Natural killer cell treated with Interleukin-12 subunit alpha and Interleukin-12 subunit beta and Interleukin-15 and Interleukin-18, amount 100 ng/mL, for 72 hours (primary cell): ENCODE measurements around the gene SLC16A1. TPM values are rescaled to one million over a fixed set of nuclear protein-coding genes. Genes with fewer than 3 reads are reported as not detected.
"Not testable (repeated sequence)": the region's sequence is repeated elsewhere in the genome, so short reads cannot be mapped to it uniquely, and the experiment has no call there.

ENCODE experiments used
- ATAC-seq, 2 donors: fragments of 150-1000 bp; cut with Tn5 transposase in 1 of 2; sonication (Bioruptor Pico), chemical (Tn5 transposase) in 1 of 2; 2 replicates each; pipeline ENCODE4 v1.10.0; 2021
- DNase-seq: peaks from one replicate; pipeline ENCODE4 v3.0.0; 2022; ENCODE audit warnings: low spot score
- H3K27ac Mint-ChIP-seq, 2 donors: 1 replicate in 1 of 2; 2 replicates in 1 of 2; pipeline ENCODE4 v1.8.0; 2022; ENCODE audit warnings: mixed read lengths in 2 of 2, mild to moderate bottlenecking in 1 of 2, moderate library complexity in 1 of 2
- H3K27me3 Mint-ChIP-seq, 2 donors: 1 replicate in 1 of 2; 2 replicates in 1 of 2; pipeline ENCODE4 v1.8.0; 2022; ENCODE audit warnings: mixed read lengths in 2 of 2
- H3K36me3 Mint-ChIP-seq: one replicate; pipeline ENCODE4 v1.8.0; 2022; ENCODE audit warnings: mixed read lengths
- H3K4me1 Mint-ChIP-seq, 2 donors: 1 replicate in 1 of 2; 2 replicates in 1 of 2; pipeline ENCODE4 v1.8.0; 2022; ENCODE audit warnings: low read depth in 2 of 2, mixed read lengths in 2 of 2, mild to moderate bottlenecking in 1 of 2
- H3K4me3 Mint-ChIP-seq: one replicate; pipeline ENCODE4 v1.8.0; 2022; ENCODE audit warnings: mixed read lengths
- H3K9me3 Mint-ChIP-seq: 2 replicates; pipeline ENCODE4 v1.8.0; 2022; ENCODE audit warnings: mixed read lengths
- total RNA-seq, 2 donors: library from RNA; stranded (reverse); gene quantifications; one replicate each; pipeline ENCODE4 v1.2.3, GENCODE V29; 2022

Gene SLC16A1
- total RNA-seq, 2 donors from 2014 or later = 47.8 to 88.4 TPM

DNA sequence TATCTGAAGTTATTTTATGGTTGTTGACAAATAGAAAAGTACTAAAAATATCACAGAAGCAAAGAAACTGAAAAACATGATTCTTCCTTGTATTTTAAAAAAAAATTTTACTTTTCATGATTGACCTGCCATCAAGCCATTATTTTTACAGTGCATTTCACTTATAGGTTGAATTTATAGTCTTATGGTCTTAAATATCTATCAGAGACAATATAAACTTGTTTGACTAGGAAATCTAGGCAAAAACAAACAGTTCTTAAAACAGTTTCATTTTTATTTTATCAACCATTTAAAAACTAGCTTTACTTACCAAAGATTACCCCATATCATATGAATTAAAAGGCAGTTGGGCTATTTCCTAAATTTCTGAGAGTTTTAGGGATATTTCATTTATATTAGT, 59.2 kb downstream of the SLC16A1 start:
- H3K4me1 Mint-ChIP-seq = no peaks in the 10 kb centered on the region
- no peak for DNase-seq
- H3K4me3 Mint-ChIP-seq = no peak overlapping the region
- H3K27ac Mint-ChIP-seq = no peak overlapping the region
- no peak for ATAC-seq
- peaks cover 6% of the 10 kb centered on the region for H3K36me3 Mint-ChIP-seq
- H3K9me3 Mint-ChIP-seq = peaks cover 2% of the 10 kb centered on the region
- H3K27me3 Mint-ChIP-seq = no peaks in the 10 kb centered on the region

DNA sequence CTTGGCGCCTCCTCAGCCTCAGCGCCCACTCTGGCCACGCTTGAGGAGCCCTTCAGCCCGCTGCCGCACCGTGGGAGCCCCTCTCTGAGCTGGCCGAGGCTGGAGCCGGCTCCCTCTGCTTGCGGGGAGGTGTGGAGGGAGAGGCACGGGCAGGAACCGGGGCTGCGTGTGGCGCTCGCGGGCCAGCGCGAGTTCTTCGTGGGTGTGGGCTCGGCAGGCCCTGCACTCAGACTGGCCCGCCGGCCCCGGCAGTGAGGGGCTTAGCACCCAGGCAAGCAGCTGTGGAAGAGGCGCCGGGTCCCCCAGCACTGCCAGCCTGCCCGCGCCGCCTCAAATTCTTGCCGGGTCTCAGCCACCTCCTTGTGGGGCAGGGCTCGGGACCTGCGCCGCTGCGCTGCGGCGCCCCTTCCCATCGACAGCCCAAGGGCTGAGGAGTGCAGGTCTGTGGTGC, 61.4 kb downstream of the SLC16A1 start:
- ATAC-seq (no peak), DNase-seq (no peak)
- H3K36me3 Mint-ChIP-seq = peaks cover 6% of the 10 kb centered on the region
- no peaks in the 10 kb centered on the region for H3K27me3 Mint-ChIP-seq
- peaks cover 2% of the 10 kb centered on the region for H3K9me3 Mint-ChIP-seq
- H3K4me3 Mint-ChIP-seq = no peak overlapping the region
- H3K4me1 Mint-ChIP-seq = no peaks in the 10 kb centered on the region
- H3K27ac Mint-ChIP-seq = no peak overlapping the region

DNA sequence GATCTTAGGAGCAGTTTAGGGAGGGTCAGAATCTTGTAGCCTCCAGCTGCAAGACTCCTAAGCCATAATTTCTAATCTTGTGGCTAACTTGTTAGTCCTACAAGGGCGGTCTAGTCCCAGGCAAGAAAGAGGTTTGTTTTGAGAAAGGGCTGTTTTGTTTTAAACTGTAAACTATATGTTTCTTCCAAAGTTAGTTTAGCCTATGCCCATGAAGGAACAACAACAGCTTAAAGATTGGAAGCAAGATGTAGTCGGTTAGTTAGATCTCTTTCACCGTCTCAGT, 62.0 kb downstream of the SLC16A1 start:
- Mint-ChIP-seq H3K9me3 (peaks cover 2% of the 10 kb centered on the region), H3K4me1 (no peaks in the 10 kb centered on the region), H3K27ac (no peak overlapping the region), H3K36me3 (peaks cover 6% of the 10 kb centered on the region), H3K27me3 (no peaks in the 10 kb centered on the region), H3K4me3 (no peak overlapping the region)
- DNase-seq (no peak), ATAC-seq (no peak)

DNA sequence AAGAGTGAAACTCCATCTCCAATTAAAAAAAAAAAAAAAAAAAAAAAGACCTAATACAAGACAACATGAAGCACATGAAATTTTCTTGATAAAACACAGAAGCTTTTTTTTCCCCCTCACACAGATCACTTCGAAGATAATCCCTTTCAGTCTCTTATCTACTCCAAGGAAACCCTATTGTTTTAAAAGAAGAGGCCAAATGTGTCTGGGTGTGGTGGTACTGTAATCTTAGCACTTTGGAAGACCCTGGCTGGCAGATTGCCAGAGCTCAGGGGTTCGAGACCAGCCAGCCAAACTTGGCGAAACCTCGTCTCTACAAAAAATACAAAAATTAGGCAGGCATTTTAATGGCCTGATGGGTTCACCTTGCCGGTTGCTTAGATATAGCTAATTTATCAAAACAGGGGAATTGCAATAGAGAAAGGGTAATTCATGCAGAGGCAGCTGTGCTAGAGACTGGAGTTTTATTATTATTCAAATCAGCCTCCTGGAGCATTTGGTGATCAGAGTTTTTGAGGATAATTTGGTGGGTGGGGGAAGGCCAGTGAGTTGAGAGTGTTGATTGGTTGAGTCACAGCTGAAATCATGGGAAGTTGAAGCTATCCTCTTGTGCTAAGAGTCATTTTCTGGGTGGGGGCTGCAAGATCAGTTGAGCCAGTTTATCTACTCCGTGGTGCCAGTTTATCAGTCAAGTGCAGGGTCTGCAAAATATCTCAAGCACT, 62.5 kb downstream of the SLC16A1 start:
- peaks cover 2% of the 10 kb centered on the region for H3K9me3 Mint-ChIP-seq
- no peak overlapping the region for H3K4me3 Mint-ChIP-seq
- no peak overlapping the region for H3K27ac Mint-ChIP-seq
- ATAC-seq (no peak), DNase-seq (no peak)
- H3K36me3 Mint-ChIP-seq = peaks cover 6% of the 10 kb centered on the region
- no peaks in the 10 kb centered on the region for H3K4me1 Mint-ChIP-seq
- H3K27me3 Mint-ChIP-seq = no peaks in the 10 kb centered on the region

DNA sequence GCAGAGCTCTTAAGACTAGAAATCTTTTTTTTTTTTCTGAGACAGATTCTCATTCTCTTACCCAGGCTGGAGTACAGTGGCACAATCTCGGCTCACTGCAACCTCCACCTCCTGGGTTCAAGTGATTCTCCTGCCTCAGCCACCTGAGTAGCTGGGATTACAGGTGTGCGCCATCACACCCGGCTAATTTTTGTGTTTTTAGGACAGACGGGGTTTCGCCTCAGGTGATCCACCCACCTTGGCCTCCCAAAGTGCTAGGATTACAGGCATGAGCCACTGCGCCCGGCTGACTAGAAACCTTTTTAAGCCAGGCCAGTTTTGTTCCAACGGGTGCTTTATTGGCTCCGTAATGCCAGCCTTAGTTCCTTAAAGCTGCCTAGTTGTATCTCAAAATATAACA, 66.1 kb downstream of the SLC16A1 start:
- not testable (repeated sequence) for H3K9me3 Mint-ChIP-seq, H3K27ac Mint-ChIP-seq

DNA sequence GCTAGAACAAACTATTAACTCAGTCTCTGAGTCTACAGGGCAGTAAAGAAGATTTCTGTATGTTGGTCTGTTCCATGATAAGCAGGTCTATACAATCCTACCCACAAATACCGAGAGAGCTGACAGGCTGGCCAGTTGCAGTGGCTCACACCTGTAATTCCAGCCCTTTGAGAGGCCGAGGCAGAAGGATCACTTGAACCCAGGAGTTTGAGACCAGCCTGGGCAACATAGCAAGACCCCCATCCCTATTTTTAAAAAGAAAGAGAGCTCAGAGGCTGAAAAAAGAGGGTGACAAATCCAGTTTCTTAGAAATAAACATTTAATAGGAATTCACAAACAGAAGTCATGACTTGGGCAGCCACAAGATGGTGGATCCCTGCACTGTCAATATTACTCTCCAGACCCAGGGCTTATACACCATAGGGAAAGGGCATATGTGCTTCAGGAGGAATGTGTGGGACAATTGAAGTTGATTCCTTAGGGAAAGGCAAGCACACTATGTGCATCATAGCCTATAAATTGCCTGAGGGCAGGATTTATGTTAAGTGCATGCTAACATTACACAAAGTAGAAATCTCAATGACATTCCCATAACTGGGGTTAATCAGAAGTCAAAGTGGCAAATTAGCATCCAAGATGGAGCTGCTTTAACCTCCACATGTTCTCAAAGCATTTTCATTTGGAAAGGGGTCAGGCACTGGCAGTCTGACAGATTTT, 66.8 kb downstream of the SLC16A1 start:
- no peaks in the 10 kb centered on the region for H3K4me1 Mint-ChIP-seq
- DNase-seq (no peak), ATAC-seq (no peak)
- H3K27ac Mint-ChIP-seq = no peak overlapping the region
- H3K36me3 Mint-ChIP-seq = peaks cover 6% of the 10 kb centered on the region
- H3K4me3 Mint-ChIP-seq = no peak overlapping the region
- no peaks in the 10 kb centered on the region for H3K27me3 Mint-ChIP-seq
- H3K9me3 Mint-ChIP-seq = no peaks in the 10 kb centered on the region

More for the DNA sequence above, 66.1 kb downstream of the SLC16A1 start:
- DNase-seq, ATAC-seq, H3K4me3 Mint-ChIP-seq, H3K36me3 Mint-ChIP-seq, H3K4me1 Mint-ChIP-seq, H3K27me3 Mint-ChIP-seq: not testable (repeated sequence)

DNA sequence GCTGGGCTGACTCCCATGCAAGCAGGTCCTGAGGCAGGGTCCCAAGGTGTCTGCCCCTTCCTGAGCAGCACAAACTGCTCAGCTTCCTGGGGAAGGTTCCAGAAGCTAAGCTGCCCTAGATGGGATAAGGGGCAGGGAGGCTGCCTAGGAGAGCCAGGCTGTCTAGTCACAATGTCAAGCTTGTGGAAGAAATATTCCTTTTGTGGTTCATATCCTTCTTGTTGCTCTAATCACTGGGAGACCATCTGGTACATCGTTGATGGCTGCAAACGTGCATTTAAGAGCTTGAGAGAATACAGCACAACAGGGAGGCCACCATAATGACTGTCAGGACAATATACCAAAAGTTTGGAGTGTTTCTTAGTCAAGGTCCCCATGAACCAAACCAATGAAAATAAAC, 67.4 kb downstream of the SLC16A1 start:
- no peak for DNase-seq
- no peaks in the 10 kb centered on the region for H3K9me3 Mint-ChIP-seq
- no peak for ATAC-seq
- peaks cover 4% of the 10 kb centered on the region for H3K36me3 Mint-ChIP-seq
- no peak overlapping the region for H3K4me3 Mint-ChIP-seq
- no peak overlapping the region for H3K27ac Mint-ChIP-seq
- H3K4me1 Mint-ChIP-seq = no peaks in the 10 kb centered on the region
- H3K27me3 Mint-ChIP-seq = no peaks in the 10 kb centered on the region

DNA sequence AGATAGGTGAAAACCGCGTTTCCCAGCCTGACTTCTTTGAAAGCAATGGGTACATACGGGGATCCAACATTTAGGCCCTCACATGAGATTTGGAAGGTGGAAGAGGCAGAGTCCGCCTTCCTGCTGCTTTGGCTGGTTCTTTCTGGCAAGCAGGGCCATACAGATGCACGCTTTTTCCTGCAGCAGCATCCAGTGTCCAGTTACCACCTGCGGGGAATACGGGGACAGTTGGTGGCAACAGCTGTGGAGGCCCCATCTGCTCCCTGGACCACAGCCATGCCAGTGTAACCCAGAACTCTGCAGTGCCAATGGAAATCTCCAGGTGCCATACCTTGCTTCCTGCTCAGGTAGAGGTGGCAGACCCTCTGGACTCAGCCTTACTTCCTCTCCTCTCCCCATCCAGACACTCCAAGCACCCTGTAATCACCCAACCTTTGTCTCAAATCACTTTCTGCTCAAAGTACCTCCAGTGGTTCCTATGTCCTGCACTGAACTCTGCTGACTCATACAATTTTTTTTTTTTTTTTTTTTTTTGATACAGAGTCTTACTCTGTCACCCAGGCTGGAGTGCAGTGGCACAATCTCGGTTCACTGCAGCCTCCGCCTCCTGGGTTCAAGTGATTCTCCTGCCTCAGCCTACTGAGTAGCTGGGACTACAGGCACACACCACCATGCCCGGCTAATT, 68.3 kb downstream of the SLC16A1 start:
- no peaks in the 10 kb centered on the region for H3K9me3 Mint-ChIP-seq
- H3K4me3 Mint-ChIP-seq = no peak overlapping the region
- H3K4me1 Mint-ChIP-seq = no peaks in the 10 kb centered on the region
- ATAC-seq = no peak
- no peak for DNase-seq
- no peak overlapping the region for H3K27ac Mint-ChIP-seq
- no peaks in the 10 kb centered on the region for H3K27me3 Mint-ChIP-seq
- H3K36me3 Mint-ChIP-seq = no peaks in the 10 kb centered on the region

DNA sequence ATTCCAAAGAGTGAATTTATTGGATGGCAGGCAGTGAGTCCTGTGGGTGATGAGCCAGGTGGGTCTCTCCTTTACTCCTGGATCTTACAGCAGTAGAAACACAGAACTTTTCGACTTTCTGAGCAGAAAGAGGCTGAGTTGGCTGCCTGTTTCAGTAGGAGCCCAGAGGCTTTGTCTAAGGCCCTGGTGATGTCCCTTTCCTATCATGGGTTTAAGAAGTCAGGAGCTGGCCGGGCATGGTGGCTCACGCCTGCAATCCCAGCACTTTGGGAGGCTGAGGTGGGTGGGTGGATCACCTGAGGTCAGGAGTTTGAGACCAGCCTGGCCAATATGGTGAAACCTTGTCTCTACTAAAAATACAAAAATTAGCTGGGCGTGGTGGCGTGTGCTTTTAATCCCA, 71.0 kb downstream of the SLC16A1 start:
- H3K27ac Mint-ChIP-seq, H3K4me1 Mint-ChIP-seq, ATAC-seq, H3K4me3 Mint-ChIP-seq, H3K27me3 Mint-ChIP-seq, DNase-seq, H3K9me3 Mint-ChIP-seq, H3K36me3 Mint-ChIP-seq: not testable (repeated sequence)

DNA sequence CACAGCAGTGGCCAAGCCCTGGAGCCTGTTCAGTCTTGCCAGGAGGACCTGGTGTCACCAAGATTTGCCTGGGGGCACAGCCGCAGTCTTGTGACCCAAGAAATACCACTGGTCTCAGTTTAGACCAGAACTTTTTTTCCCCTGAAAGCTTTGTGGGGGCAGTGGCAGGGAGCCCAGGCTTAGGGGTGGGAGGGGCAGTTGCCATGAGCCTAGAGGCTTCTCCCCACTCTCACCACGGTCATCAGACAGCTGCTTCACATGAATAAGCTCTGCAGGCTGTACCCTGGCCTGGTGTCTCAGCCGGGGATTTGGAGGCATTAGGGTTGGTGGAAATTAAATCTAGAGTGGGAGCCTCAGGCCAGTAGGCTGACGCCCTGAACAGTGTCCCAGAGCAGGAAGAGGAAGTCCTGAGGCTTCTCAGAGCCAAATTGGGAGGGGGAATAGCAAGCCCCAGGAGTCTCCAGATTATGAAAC, 73.7 kb downstream of the SLC16A1 start:
- no peaks in the 10 kb centered on the region for H3K9me3 Mint-ChIP-seq
- H3K27ac Mint-ChIP-seq = no peak overlapping the region
- H3K4me3 Mint-ChIP-seq = no peak overlapping the region
- H3K27me3 Mint-ChIP-seq = peaks cover 0 to 8% of the 10 kb centered on the region in 2 donors
- H3K4me1 Mint-ChIP-seq = peaks cover 0 to 5% of the 10 kb centered on the region in 2 donors
- DNase-seq (no peak), ATAC-seq (no peak)
- no peaks in the 10 kb centered on the region for H3K36me3 Mint-ChIP-seq

DNA sequence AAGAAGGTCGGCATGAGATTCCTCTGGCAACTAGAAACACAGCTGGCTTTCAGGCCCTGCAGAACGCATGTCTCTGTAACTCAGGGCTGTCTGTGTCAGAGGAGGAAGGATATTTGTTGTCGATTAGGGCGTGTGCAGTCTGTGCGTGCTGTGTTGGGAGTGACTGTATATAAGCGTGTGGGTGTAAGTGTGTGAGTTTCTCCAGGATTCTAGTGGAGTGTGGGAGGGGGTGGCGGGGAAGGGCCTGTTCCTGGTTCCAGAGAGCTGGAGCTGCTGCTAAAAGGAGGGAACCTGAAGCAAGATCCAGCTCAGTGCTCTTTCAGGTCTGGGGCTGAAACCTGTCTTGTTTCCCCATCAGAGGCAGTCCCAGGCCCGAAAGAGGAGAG, 74.3 kb downstream of the SLC16A1 start:
- Mint-ChIP-seq H3K27me3 (peaks cover 0 to 8% of the 10 kb centered on the region in 2 donors), H3K4me1 (peaks cover 0 to 5% of the 10 kb centered on the region in 2 donors), H3K9me3 (no peaks in the 10 kb centered on the region), H3K4me3 (no peak overlapping the region), H3K27ac (peak overlapping the region in 1 of 2 donors; percentile 51), H3K36me3 (no peaks in the 10 kb centered on the region)
- DNase-seq = no peak
- no peak for ATAC-seq

DNA sequence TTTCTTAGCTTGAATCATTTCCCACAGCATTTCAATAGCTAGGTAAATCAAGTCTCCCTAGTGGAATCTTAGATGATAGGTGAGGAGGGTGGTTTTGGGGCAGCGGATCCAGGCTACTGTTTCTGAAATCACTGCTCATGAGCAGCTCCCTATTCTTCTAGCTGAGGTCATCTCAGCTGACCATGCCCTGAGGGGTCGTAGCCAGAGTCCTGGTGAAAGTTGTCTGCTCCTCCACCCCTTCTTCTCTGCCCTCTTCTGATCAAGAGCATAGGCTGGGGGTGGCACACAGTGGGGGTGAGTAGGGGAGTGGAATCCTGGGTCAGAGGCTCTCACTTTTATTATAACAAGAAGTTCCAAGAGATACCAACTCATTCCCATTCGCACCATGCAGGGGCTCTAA, 76.2 kb downstream of the SLC16A1 start:
- ATAC-seq = no peak
- Mint-ChIP-seq H3K27me3 (peaks cover 7 to 12% of the 10 kb centered on the region in 2 donors), H3K4me1 (peaks cover 0 to 5% of the 10 kb centered on the region in 2 donors), H3K27ac (no peak overlapping the region), H3K36me3 (no peaks in the 10 kb centered on the region), H3K4me3 (no peak overlapping the region), H3K9me3 (no peaks in the 10 kb centered on the region)
- DNase-seq = no peak

DNA sequence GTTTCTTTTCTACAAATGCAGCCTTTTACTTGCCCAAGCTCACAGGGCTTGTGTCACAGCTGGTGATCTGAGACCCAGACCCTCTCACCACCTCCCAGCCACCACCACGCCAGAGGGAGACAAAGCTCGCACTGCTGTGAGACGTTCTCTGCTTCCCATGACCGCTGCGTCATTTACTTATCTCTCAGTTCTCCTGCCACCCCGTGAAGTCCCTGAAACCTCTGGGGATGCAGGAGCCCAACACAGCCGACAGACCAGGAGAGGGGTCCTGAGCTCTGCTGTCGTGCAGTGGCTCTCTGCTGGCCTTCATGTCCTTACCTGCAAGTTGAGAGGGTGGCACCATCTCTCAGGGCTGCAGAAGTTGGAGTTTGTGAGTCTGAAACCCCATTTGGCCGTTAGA, 77.7 kb downstream of the SLC16A1 start:
- Mint-ChIP-seq H3K27ac (no peak overlapping the region), H3K9me3 (no peaks in the 10 kb centered on the region), H3K27me3 (peaks cover 7 to 12% of the 10 kb centered on the region in 2 donors), H3K36me3 (no peaks in the 10 kb centered on the region), H3K4me3 (no peak overlapping the region), H3K4me1 (peaks cover 0 to 11% of the 10 kb centered on the region in 2 donors)
- DNase-seq (no peak), ATAC-seq (no peak)

DNA sequence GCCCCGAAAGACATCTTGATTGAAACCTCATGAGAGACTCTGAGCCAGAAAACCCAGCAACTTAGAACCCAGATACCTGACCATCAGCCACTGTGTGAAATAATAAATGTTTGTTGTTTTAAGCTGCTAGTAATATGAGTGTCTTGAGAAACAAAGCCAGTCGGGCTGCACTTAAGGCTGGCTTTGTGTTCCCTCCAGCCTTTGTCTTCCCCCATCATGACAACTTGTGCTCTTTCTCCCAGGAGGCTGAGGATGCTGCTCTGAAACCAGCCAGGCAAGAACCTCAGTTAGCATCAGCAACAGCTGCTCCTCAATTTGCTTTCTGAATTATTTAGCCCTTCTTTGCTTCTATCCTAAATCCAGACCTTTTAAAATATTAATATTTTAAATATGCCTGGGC, 78.2 kb downstream of the SLC16A1 start:
- H3K27me3 Mint-ChIP-seq = peaks cover 7 to 12% of the 10 kb centered on the region in 2 donors
- no peak overlapping the region for H3K4me3 Mint-ChIP-seq
- no peak overlapping the region for H3K27ac Mint-ChIP-seq
- ATAC-seq (no peak), DNase-seq (no peak)
- H3K36me3 Mint-ChIP-seq = no peaks in the 10 kb centered on the region
- no peaks in the 10 kb centered on the region for H3K9me3 Mint-ChIP-seq
- peaks cover 0 to 11% of the 10 kb centered on the region in 2 donors for H3K4me1 Mint-ChIP-seq
